HG02678 (cell line): ENCODE data around the gene PCDHGA7.
"Not testable (repeated sequence)": the region's sequence is repeated elsewhere in the genome, so short reads cannot be mapped to it uniquely, and the experiment has no call there.

ENCODE experiments used
- ATAC-seq: cut with Tn5 transposase; IDR thresholded peaks from one replicate; pipeline ENCODE4 v1.9.1; 2021; ENCODE audit warnings: mild to moderate bottlenecking, moderate library complexity; ENCODE audit not compliant: unreplicated experiment

The PCDHGA7 gene

DNA sequence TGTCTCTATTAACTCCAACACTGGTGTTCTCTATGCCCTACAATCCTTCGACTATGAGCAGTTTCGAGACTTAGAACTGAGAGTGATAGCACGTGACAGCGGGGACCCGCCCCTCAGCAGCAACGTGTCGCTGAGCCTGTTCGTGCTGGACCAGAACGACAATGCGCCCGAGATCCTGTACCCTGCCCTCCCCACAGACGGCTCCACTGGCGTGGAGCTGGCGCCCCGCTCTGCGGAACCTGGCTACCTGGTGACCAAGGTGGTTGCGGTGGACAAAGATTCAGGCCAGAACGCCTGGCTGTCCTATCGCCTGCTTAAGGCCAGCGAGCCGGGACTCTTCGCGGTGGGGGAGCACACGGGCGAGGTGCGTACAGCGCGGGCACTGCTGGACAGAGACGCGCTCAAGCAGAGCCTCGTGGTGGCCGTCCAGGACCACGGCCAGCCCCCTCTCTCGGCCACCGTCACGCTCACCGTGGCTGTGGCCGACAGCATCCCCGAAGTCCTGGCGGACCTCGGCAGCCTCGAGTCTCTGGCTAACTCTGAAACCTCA lies 40.3 kb downstream of the PCDHGA7 start:
- no peak for ATAC-seq

DNA sequence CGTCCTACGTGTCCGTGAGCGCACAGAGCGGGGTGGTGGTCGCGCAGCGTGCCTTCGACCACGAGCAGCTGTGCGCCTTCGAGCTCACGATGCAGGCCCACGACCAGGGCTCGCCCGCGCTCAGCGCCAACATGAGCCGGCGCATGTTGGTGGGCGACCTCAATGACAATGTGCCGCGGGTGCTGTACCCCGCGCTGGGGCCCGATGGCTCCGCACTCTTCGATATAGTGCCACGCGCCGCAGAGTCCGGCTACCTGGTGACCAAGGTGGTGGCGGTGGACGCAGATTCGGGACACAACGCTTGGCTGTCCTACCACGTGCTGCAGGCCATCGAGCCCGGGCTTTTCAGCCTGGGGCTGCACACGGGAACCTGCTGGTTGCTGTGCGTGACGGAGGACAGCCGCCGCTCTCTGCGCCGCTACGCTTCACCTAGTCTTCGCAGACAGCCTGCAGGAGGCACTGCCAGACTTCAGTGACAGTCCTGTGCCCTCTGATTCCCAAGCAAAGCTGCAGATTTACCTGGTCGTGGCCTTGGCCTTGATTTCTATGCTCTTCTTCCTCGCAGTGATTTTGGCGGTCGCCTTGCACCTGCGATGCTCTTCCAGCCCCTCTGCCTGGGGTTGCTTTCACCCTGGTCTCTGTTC lies 45.4 kb downstream of the PCDHGA7 start:
- no peak for ATAC-seq

GRCh38 chr5:141430332-141431113 lies 48.0 kb downstream of the PCDHGA7 start, which contains the start of gene PCDHGA12:
Gene PCDHGA12 (plus strand): TSS chr5:141430507. CDS start chr5:141430760, 253 bp downstream.
- no peak for ATAC-seq

DNA sequence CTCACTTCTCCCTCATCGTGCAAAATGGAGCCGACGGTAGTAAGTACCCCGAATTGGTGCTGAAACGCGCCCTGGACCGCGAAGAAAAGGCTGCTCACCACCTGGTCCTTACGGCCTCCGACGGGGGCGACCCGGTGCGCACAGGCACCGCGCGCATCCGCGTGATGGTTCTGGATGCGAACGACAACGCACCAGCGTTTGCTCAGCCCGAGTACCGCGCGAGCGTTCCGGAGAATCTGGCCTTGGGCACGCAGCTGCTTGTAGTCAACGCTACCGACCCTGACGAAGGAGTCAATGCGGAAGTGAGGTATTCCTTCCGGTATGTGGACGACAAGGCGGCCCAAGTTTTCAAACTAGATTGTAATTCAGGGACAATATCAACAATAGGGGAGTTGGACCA lies 48.7 kb downstream of the PCDHGA7 start:
- ATAC-seq, result peak; percentile 41

DNA sequence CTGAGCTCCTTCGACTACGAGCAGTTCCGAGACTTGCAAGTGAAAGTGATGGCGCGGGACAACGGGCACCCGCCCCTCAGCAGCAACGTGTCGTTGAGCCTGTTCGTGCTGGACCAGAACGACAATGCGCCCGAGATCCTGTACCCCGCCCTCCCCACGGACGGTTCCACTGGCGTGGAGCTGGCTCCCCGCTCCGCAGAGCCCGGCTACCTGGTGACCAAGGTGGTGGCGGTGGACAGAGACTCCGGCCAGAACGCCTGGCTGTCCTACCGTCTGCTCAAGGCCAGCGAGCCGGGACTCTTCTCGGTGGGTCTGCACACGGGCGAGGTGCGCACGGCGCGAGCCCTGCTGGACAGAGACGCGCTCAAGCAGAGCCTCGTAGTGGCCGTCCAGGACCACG lies 49.8 kb downstream of the PCDHGA7 start:
- ATAC-seq, result not testable (repeated sequence)

- ATAC-seq, result not testable (repeated sequence)
Measured at GRCh38 chr5:141432726-141433125, 50.2 kb downstream of the PCDHGA7 start.

- no peak for ATAC-seq
Measured at GRCh38 chr5:141434006-141434405, 51.5 kb downstream of the PCDHGA7 start.
